ENCODE data around the gene ALPL.

Gene ALPL

GRCh38 chr1:21621761-21622436 is 112.7 kb downstream of the ALPL start:
- no peak for DNase-seq

GRCh38 chr1:21622466-21623315 is 113.5 kb downstream of the ALPL start:
- DNase-seq, result peak; percentile 85

GRCh38 chr1:21623410-21623961 is 114.3 kb downstream of the ALPL start:
- no peak for DNase-seq

- no peak for DNase-seq
Observed at GRCh38 chr1:21624571-21625389, 115.6 kb downstream of the ALPL start.

GRCh38 chr1:21625390-21626190 is 116.4 kb downstream of the ALPL start:
- DNase-seq, result no peak

- DNase-seq, result no peak
Observed at GRCh38 chr1:21626921-21627339, 117.7 kb downstream of the ALPL start.
